Thoracic aorta (tissue), 2 donors: ENCODE measurements around the gene NOC4L. TPM values are rescaled to one million over a fixed set of nuclear protein-coding genes. Genes with fewer than 3 reads are reported as not detected.

Experiments
- ATAC-seq: fragments of 150-250 bp; one replicate; pipeline ENCODE4 v1.8.0; 2017; ENCODE audit warnings: low read depth; ENCODE audit not compliant: insufficient number of reproducible peaks, low FRiP score
- DNase-seq: peaks from one replicate; pipeline ENCODE4 v3.0.0-alpha.2; 2020; ENCODE audit warnings: low spot score
- H3K27ac ChIP-seq, 2 donors: fragments of 200-600 bp; sonication (generic); 1 replicate in 1 of 2; 2 replicates in 1 of 2; pipeline ENCODE4 v1.5.1; 2016; ENCODE audit warnings: mild to moderate bottlenecking in 2 of 2, moderate library complexity in 2 of 2
- H3K27me3 ChIP-seq: fragments of 200-600 bp; sonication (generic); replicated peaks from 2 replicates; pipeline ENCODE4 v1.6.0; 2016; ENCODE audit warnings: mild to moderate bottlenecking; ENCODE audit not compliant: insufficient read depth
- H3K36me3 ChIP-seq: fragments of 200-600 bp; sonication (generic); one replicate; pipeline ENCODE4 v1.5.1; 2016
- H3K4me1 ChIP-seq, 2 donors: fragments of 200-600 bp; sonication (generic); 1 replicate in 1 of 2; 2 replicates in 1 of 2; pipeline versions ENCODE4 v1.5.1 to v1.6.0; 2016; ENCODE audit warnings: low read depth in 2 of 2, mild to moderate bottlenecking in 1 of 2; ENCODE audit not compliant: control insufficient read depth in 1 of 2
- H3K4me3 ChIP-seq: fragments of 200-600 bp; sonication (generic); 2 replicates; pipeline ENCODE4 v1.5.1; 2016; ENCODE audit warnings: mild to moderate bottlenecking
- H3K9me3 ChIP-seq: fragments of 200-600 bp; sonication (generic); 2 replicates; pipeline ENCODE4 v1.5.1; 2016
- total RNA-seq, 2 donors: library from RNA; depleted of rRNA; stranded (reverse); fragments of >200 nt; gene quantifications; one replicate each; pipeline versions ENCODE4 v1.1.0 to v1.2.3, GENCODE V29; 2016
- TF ChIP-seq, protein P1 (sequence below): fragments of 200-600 bp; sonication (generic); IDR thresholded peaks from one replicate; pipeline ENCODE4 v1.5.1; 2019; ENCODE audit warnings: antibody characterized with exemption

NOC4L gene
- total RNA-seq, 2 donors from 2014 or later, result 5.9 to 8.5 TPM

- no peak for DNase-seq
Observed at GRCh38 chr12:132144810-132145168, 532 bp downstream of the NOC4L start.

GRCh38 chr12:132145334-132145733, 1.1 kb downstream of the NOC4L start:
- H3K27me3 ChIP-seq, result no peaks in the 10 kb centered on the region
- peak overlapping the region; percentile 93 for H3K4me3 ChIP-seq
- no peaks in the 10 kb centered on the region for H3K9me3 ChIP-seq
- ATAC-seq (no peak), DNase-seq (no peak)
- H3K36me3 ChIP-seq, result peaks cover 21% of the 10 kb centered on the region
- TF ChIP-seq, protein P1, sequence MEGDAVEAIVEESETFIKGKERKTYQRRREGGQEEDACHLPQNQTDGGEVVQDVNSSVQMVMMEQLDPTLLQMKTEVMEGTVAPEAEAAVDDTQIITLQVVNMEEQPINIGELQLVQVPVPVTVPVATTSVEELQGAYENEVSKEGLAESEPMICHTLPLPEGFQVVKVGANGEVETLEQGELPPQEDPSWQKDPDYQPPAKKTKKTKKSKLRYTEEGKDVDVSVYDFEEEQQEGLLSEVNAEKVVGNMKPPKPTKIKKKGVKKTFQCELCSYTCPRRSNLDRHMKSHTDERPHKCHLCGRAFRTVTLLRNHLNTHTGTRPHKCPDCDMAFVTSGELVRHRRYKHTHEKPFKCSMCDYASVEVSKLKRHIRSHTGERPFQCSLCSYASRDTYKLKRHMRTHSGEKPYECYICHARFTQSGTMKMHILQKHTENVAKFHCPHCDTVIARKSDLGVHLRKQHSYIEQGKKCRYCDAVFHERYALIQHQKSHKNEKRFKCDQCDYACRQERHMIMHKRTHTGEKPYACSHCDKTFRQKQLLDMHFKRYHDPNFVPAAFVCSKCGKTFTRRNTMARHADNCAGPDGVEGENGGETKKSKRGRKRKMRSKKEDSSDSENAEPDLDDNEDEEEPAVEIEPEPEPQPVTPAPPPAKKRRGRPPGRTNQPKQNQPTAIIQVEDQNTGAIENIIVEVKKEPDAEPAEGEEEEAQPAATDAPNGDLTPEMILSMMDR, result no peak
- no peak overlapping the region for H3K27ac ChIP-seq
- H3K4me1 ChIP-seq, result peaks cover 14 to 25% of the 10 kb centered on the region in 2 donors

More at GRCh38 chr12:132144810-132145168, 532 bp downstream of the NOC4L start:
- Histone ChIP-seq H3K27ac (peak overlapping the region; percentile 78 to 93), H3K4me3 (peak overlapping the region; percentile 93), H3K36me3 (peaks cover 26% of the 10 kb centered on the region), H3K27me3 (no peaks in the 10 kb centered on the region), H3K9me3 (no peaks in the 10 kb centered on the region), H3K4me1 (peaks cover 14 to 25% of the 10 kb centered on the region in 2 donors)
- TF ChIP-seq, protein P1, result no peak
- ATAC-seq, result no peak

- no peak for ATAC-seq
Observed at GRCh38 chr12:132146098-132146497, 1.8 kb downstream of the NOC4L start.

GRCh38 chr12:132146772-132147422, 2.6 kb downstream of the NOC4L start:
- H3K4me1 ChIP-seq, result peaks cover 14 to 25% of the 10 kb centered on the region in 2 donors
- H3K9me3 ChIP-seq, result no peaks in the 10 kb centered on the region
- DNase-seq (no peak), ATAC-seq (no peak)
- no peaks in the 10 kb centered on the region for H3K27me3 ChIP-seq
- TF ChIP-seq, protein P1, result no peak
- H3K36me3 ChIP-seq, result peaks cover 5% of the 10 kb centered on the region
- H3K4me3 ChIP-seq, result no peak overlapping the region
- no peak overlapping the region for H3K27ac ChIP-seq

More at GRCh38 chr12:132146098-132146497, 1.8 kb downstream of the NOC4L start:
- no peak for DNase-seq
- no peaks in the 10 kb centered on the region for H3K27me3 ChIP-seq
- no peak overlapping the region for H3K4me3 ChIP-seq
- H3K36me3 ChIP-seq, result peaks cover 13% of the 10 kb centered on the region
- H3K27ac ChIP-seq, result no peak overlapping the region
- no peaks in the 10 kb centered on the region for H3K9me3 ChIP-seq
- TF ChIP-seq, protein P1, result no peak
- peaks cover 14 to 25% of the 10 kb centered on the region in 2 donors for H3K4me1 ChIP-seq

DNA sequence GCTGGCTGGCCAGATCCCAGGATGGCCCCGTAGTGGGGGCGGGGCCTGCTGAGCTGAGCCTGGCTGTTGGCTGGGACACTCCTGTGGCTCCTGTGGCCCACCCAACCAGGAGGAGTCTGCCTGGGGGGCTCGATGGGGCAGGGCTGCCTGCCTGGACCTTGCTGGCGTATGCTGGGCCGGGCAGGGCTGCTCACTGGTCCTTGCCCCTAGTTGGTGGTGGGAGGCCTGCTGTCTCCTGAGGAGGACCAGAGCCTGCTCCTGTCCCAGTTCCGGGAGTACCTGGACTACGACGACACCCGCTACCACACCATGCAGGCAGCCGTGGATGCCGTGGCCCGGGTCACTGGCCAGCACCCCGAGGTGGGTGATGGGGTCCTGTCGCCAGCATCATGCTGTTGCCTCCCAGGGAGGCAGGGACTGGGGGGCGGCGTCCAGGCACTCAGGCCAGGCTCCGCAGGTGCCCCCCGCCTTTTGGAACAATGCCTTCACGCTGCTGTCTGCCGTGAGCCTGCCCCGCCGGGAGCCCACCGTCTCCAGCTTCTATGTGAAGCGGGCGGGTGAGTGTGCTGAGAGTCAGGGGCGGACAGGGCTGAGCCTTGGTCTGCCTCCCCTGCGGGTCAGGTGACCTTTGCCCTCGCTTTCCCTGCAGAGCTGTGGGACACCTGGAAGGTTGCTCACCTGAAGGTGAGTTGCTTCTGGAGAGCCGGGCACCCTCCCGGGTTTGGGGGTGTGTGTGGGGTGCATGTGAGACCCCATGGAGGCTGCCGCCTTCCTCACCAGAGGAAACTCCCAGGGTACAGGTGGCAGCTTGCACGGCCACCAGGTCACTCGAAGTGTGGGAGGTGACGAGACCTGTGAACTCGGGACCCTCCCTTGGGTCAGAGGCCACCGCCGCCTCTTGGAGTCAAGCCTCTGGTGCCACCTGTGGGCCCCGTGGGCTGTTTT, 3.4 kb downstream of the NOC4L start:
- Histone ChIP-seq H3K4me3 (no peak overlapping the region), H3K36me3 (no peaks in the 10 kb centered on the region), H3K27me3 (no peaks in the 10 kb centered on the region), H3K9me3 (no peaks in the 10 kb centered on the region), H3K4me1 (peaks cover 14 to 19% of the 10 kb centered on the region in 2 donors), H3K27ac (no peak overlapping the region)
- ATAC-seq (no peak), DNase-seq (no peak)
- TF ChIP-seq, protein P1, result no peak
